ENCODE data around the gene PRR33.

Gene PRR33

DNA sequence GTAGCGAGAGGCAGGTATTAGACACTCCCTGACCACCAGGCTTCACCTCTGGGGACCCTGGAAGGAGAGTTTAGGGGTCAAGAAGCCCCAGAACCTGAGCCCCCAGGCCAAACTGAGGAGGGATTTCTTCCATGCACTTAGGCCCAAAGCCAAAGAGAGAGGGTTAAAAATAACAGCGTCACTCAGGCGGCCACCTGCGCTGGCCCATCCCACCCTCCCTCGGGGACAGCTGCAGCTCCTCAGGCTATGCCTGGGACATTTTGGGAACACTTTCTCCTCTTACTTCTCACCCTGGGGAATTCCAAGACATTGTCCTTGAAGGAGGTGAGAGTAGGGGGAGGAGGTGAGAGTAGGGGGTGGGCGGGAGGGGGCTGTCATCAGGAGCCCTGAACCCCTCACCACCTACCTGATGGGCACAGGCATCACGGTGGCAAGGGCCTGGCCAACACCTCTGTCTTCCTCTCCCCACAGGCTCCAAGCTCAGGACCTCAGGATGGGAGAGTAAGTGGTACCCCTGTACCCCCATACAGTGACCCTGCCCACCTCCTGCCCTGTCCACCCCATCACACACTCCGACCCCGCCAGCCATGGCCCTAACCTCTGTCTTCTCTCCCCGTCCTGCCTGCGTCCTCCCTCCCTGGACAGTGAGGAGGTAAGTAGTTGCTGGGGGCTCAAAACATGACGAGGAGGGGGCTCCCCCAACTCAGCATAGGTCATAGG, 52.3 kb downstream of the PRR33 start:
- no peak for TF ChIP-seq SPI1 (IDR thresholded peaks at IDR 0.05; ENCODE audit: low read depth, low read length)
- no peak for TF ChIP-seq POU2F2 (IDR thresholded peaks at IDR 0.05; ENCODE audit: low read depth, low read length)
- no peak for TF ChIP-seq TAF1 (IDR thresholded peaks at IDR 0.05; ENCODE audit: low read depth, low read length)
- no peak for TF ChIP-seq POLR2AphosphoS5 (IDR thresholded peaks at IDR 0.05; ENCODE audit: low read depth, low read length)
- TF ChIP-seq PAX5 (IDR thresholded peaks at IDR 0.05; ENCODE audit: insufficient read depth, low read length, severe bottlenecking): no peak
- DNase-seq (ENCODE audit: insufficient read length, low spot score) (no peak), FAIRE-seq (no peak)

GRCh38 chr11:1838426-1839144, 53.1 kb downstream of the PRR33 start, which contains the start of gene TNNI2:
Gene TNNI2 (plus strand): TSS chr11:1838981. CDS start chr11:1839697, 716 bp downstream.
- TF ChIP-seq POLR2A (IDR thresholded peaks at IDR 0.05; ENCODE audit: low read depth, low read length): no peak
- TF ChIP-seq TAF1 (IDR thresholded peaks at IDR 0.05; ENCODE audit: low read depth, low read length): no peak
- no peak for TF ChIP-seq SPI1 (IDR thresholded peaks at IDR 0.05; ENCODE audit: low read depth, low read length)
- no peak for TF ChIP-seq POLR2AphosphoS5 (IDR thresholded peaks at IDR 0.05; ENCODE audit: low read depth, low read length)
- no peak for TF ChIP-seq PAX5 (IDR thresholded peaks at IDR 0.05; ENCODE audit: insufficient read depth, low read length, severe bottlenecking)
- TF ChIP-seq POU2F2 (IDR thresholded peaks at IDR 0.05; ENCODE audit: low read depth, low read length): no peak
- DNase-seq (ENCODE audit: insufficient read length, low spot score) (no peak), FAIRE-seq (no peak)
